K562 (cell line): ENCODE measurements around the gene KRTAP3-3. TPM values are rescaled to one million over a fixed set of nuclear protein-coding genes. Genes with fewer than 3 reads are reported as not detected.

Experiments used
- ATAC-seq: fragments of 200-7000 bp; cut with Tn5 transposase; 3 replicates; pipeline ENCODE4 v1.9.1; 2020; ENCODE audit warnings: moderate library complexity
- BruUV-seq: library from RNA; stranded (reverse); fragments of 400-500 nt; replicated peaks from 2 replicates; lab custom pipeline; 2021; lab: Mats Ljungman, UMichigan
- CTCF ChIA-PET: fragments of 300-600 bp; formaldehyde crosslinking; extraction: SDS; loops from one replicate; lab custom pipeline; 2021; ENCODE audit warnings: low intra/inter-chr PET ratio; lab: Yijun Ruan, JAX
- POLR2A ChIA-PET: fragments of 300-600, 350-650 bp; sonication (Branson Sonifier 250); formaldehyde crosslinking; extraction: SDS; loops from one replicate; lab custom pipeline; 2021; ENCODE audit warnings: antibody characterized with exemption, inconsistent platforms; lab: Yijun Ruan, JAX
- DNase-seq, 4 experiments: peaks; one replicate each; pipeline versions ENCODE4 v3.0.0 to v3.0.0-alpha.2; 2011 to 2018; ENCODE audit warnings: low spot score in 3 of 4, mixed read lengths in 3 of 4; ENCODE audit errors: extremely low read depth in 1 of 4
- FAIRE-seq: peaks from 2 replicates; lab custom pipeline; 2011; peaks lifted over from hg19 to GRCh38; lab: Jason Lieb, UNC
- H2AFZ ChIP-seq: 2 replicates; pipeline ENCODE4 v1.6.0; 2011; ENCODE audit warnings: low read depth, low read length, control low read depth, inconsistent platforms
- H3K27ac ChIP-seq: fragments of 200-600 bp; 3 replicates; pipeline ENCODE4 v1.8.0; 2011; ENCODE audit warnings: low read depth, mild to moderate bottlenecking, control low read depth, inconsistent platforms, low read length, moderate library complexity, mixed read lengths; ENCODE audit errors: extremely low read depth
- H3K27me3 ChIP-seq, 2 experiments: fragments of 300-600 bp in 1 of 2; 2 replicates in 1 of 2; 3 replicates in 1 of 2; pipeline versions ENCODE4 v1.6.0 to v1.8.0; 2011; ENCODE audit warnings: inconsistent platforms in 2 of 2, low read length in 2 of 2, mild to moderate bottlenecking in 1 of 2, mixed read lengths in 1 of 2, moderate library complexity in 1 of 2; ENCODE audit not compliant: control insufficient read depth in 2 of 2, insufficient read depth in 2 of 2
- H3K36me3 ChIP-seq: fragments of 300-600 bp; 3 replicates; pipeline ENCODE4 v1.8.0; 2011; ENCODE audit warnings: mild to moderate bottlenecking, low read length, inconsistent platforms; ENCODE audit not compliant: control insufficient read depth, insufficient read depth
- H3K4me1 ChIP-seq, 2 experiments: fragments of 200-600 bp in 1 of 2; replicated peaks in 1 of 2; 2 replicates in 1 of 2; 3 replicates in 1 of 2; pipeline versions ENCODE4 v1.5.1 to v1.8.0; 2011; ENCODE audit warnings: inconsistent platforms in 2 of 2, low read length in 2 of 2, mild to moderate bottlenecking in 1 of 2, mixed read lengths in 1 of 2, moderate library complexity in 1 of 2; ENCODE audit not compliant: control insufficient read depth in 2 of 2, insufficient read depth in 2 of 2
- H3K4me2 ChIP-seq: 2 replicates; pipeline ENCODE4 v1.6.1; 2011; ENCODE audit warnings: low read length, control low read depth, inconsistent platforms, mixed read lengths; ENCODE audit not compliant: insufficient read depth
- H3K4me3 ChIP-seq: fragments of 200-600 bp; sonication (generic), shearing (Covaris generic); 2 replicates; pipeline ENCODE4 v1.5.1; 2016; ENCODE audit warnings: control low read depth, inconsistent platforms
- H3K79me2 ChIP-seq: fragments of 200-600 bp; 3 replicates; pipeline ENCODE4 v1.8.0; 2011; ENCODE audit warnings: low read length, inconsistent platforms; ENCODE audit not compliant: control insufficient read depth, insufficient read depth
- H3K9ac ChIP-seq, 2 experiments: 2 replicates each; pipeline versions ENCODE4 v1.6.0 to v1.6.1; 2011; ENCODE audit warnings: low read depth in 2 of 2, low read length in 2 of 2, control low read depth in 1 of 2, inconsistent platforms in 1 of 2, mild to moderate bottlenecking in 1 of 2, mixed read lengths in 1 of 2; ENCODE audit not compliant: insufficient read depth in 1 of 2
- H3K9me1 ChIP-seq: one replicate; pipeline ENCODE4 v1.6.0; 2011; ENCODE audit warnings: inconsistent platforms, mild to moderate bottlenecking, low read length, moderate library complexity; ENCODE audit not compliant: control insufficient read depth, insufficient read depth
- H3K9me3 ChIP-seq: replicated peaks from 2 replicates; pipeline ENCODE4 v1.5.1; 2011; ENCODE audit warnings: low read depth, low read length, inconsistent platforms; ENCODE audit not compliant: control insufficient read depth, insufficient read depth
- H4K20me1 ChIP-seq: replicated peaks from 2 replicates; pipeline ENCODE4 v1.6.1; 2011; ENCODE audit warnings: low read length, inconsistent platforms, mixed read lengths; ENCODE audit not compliant: control insufficient read depth, insufficient read depth
- NFYB ChIP-seq: IDR thresholded peaks from 2 replicates; pipeline ENCODE4 v1.6.1; 2011; ENCODE audit warnings: mild to moderate bottlenecking, moderate library complexity; ENCODE audit not compliant: insufficient read length; ENCODE audit errors: extremely low read depth
- RNF219 ChIP-seq: fragments of 250-450 bp; sonication (Bioruptor Pico); IDR thresholded peaks from 2 replicates; pipeline ENCODE4 v1.5.0; 2022; ENCODE audit warnings: mild to moderate bottlenecking
- TAF1 ChIP-seq: IDR thresholded peaks from 2 replicates; pipeline ENCODE4 v1.6.1; 2011; ENCODE audit warnings: mild to moderate bottlenecking, low read length, moderate library complexity; ENCODE audit not compliant: insufficient read depth, control insufficient read depth, severe bottlenecking; ENCODE audit errors: extremely low read depth
- ZNF589 ChIP-seq: fragments of 200-800 bp; sonication (Bioruptor generic); IDR thresholded peaks from 2 replicates; pipeline ENCODE4 v1.6.1; 2016; ENCODE audit warnings: low read depth, missing genetic modification characterization, missing compliant biosample characterization
- WGBS: fragments of 100-300 bp; shearing (Covaris generic); methylation state at CpG from one replicate; pipeline ENCODE4 v1.1.6; 2016; ENCODE audit warnings: low coverage, mixed read lengths; ENCODE audit not compliant: insufficient coverage; ENCODE audit errors: missing lambda C conversion rate; 5-methylcytosine and 5-hydroxymethylcytosine counted together
- in situ Hi-C: fragments of 300-500 bp; cut with MboI; formaldehyde crosslinking; loops from 4 replicates; pipeline ENCODE4 v1.15.0; 2018; ENCODE audit warnings: inconsistent platforms, mixed read lengths
- intact Hi-C: fragments of 100-400 bp; cut with micrococcal nuclease; formaldehyde crosslinking; loops from 2 replicates; pipeline ENCODE4 v1.14.2; 2022
- polyA plus RNA-seq, 8 experiments: library from polyadenylated mRNA; depleted of rRNA in 4 of 8; stranded (reverse) in 5 of 8; unstranded in 3 of 8; fragments of >200 nt; fragmentation: Nextera tagmentation in 2 of 8; fragmentation: Illumina TruSeq in 1 of 8; extraction: Ambion mirVana in 2 of 8; extraction: Trizol in 1 of 8; gene quantifications; 2 replicates each; pipeline versions ENCODE4 v1.2.1 to v1.2.3, GENCODE V29; 2011 to 2014; ENCODE audit warnings: inconsistent platforms in 1 of 8, missing spikeins in 1 of 8
- total RNA-seq, 7 experiments: library from RNA; depleted of rRNA in 6 of 7; stranded (reverse); fragments of >200 nt in 6 of 7; fragmentation: Illumina TruSeq in 2 of 7; extraction: Trizol in 2 of 7; gene quantifications; 2 replicates each; pipeline versions ENCODE4 v1.2.1 to v1.2.3, GENCODE V29; 2011 to 2021; ENCODE audit warnings: low replicate concordance in 1 of 7

KRTAP3-3 gene
- total and polyA plus RNA-seq, 9 of the 15 experiments (the other 6 are each of a cell fraction or from before 2014, with no cell fraction given) = not detected

GRCh38 chr17:40952154-40952553, 41.8 kb downstream of the KRTAP3-3 start:
- no peak overlapping the region for H3K27ac ChIP-seq
- no peak for FAIRE-seq
- H3K79me2 ChIP-seq = no peaks in the 10 kb centered on the region
- H3K4me2 ChIP-seq = no peak overlapping the region
- CTCF ChIA-PET = no interaction called here
- no peak overlapping the region for H3K4me3 ChIP-seq
- TF ChIP-seq NFYB (no peak), ZNF589 (CRISPR knock-in tag) (no peak), TAF1 (no peak), RNF219 (CRISPR knock-in tag) (no peak)
- no peaks in the 10 kb centered on the region for H3K4me1 ChIP-seq
- 4% methylated on average over 2 of the region's 2 CpGs for WGBS
- H3K9ac ChIP-seq = no peak overlapping the region
- no peaks in the 10 kb centered on the region for H3K9me3 ChIP-seq
- no TSS peak for BruUV-seq
- H3K36me3 ChIP-seq = no peaks in the 10 kb centered on the region
- no peaks in the 10 kb centered on the region for H3K9me1 ChIP-seq
- POLR2A ChIA-PET = interaction anchor here (0.7 kb wide), 1 partner anchor 13 kb away, joined by 5 read pairs; no protein-coding TSS in a partner anchor
- ATAC-seq = no peak
- intact Hi-C loops = no loop called here
- H3K27me3 ChIP-seq = peaks cover 0 to 11% of the 10 kb centered on the region in 2 experiments; a peak in 2 of 5 replicates
- no peak for DNase-seq
- H2AFZ ChIP-seq = no peak overlapping the region
- H4K20me1 ChIP-seq = no peaks in the 10 kb centered on the region
- in situ Hi-C loops = no loop called here
